B cell (primary cell): ENCODE data around the gene KDM7A.

Source experiments
- CTCF ChIP-seq: fragments of 200-600 bp; IDR thresholded peaks from one replicate; pipeline ENCODE4 v1.8.0; 2022; ENCODE audit warnings: antibody characterized with exemption, mild to moderate bottlenecking
- EZH2 ChIP-seq: IDR thresholded peaks from 2 replicates; pipeline ENCODE4 v1.6.1; 2012; ENCODE audit warnings: borderline replicate concordance, low read depth, mild to moderate bottlenecking, moderate library complexity, low read length; ENCODE audit not compliant: insufficient read depth, poor library complexity, severe bottlenecking

- no peak for TF ChIP-seq CTCF
- no peak for TF ChIP-seq EZH2
Observed at GRCh38 chr7:140200061-140200989, 23.5 kb upstream of the KDM7A start.
